ENCODE measurements around the gene IKZF4.

- TF ChIP-seq CTCF (IDR thresholded peaks at IDR 0.05) (no peak), POLR2A (IDR thresholded peaks at IDR 0.05) (no peak)
Observed at GRCh38 chr12:55972456-55972855, 48.4 kb upstream of the IKZF4 start.
